Esophagus (tissue), 2 donors: ENCODE data around the gene FNIP1. TPM values are rescaled to one million over a fixed set of nuclear protein-coding genes. Genes with fewer than 3 reads are reported as not detected.

Source experiments
- H3K27ac ChIP-seq, 2 donors: one replicate each; pipeline ENCODE4 v1.5.1; 2013; ENCODE audit warnings: low read depth in 2 of 2, mild to moderate bottlenecking in 2 of 2, inconsistent platforms in 1 of 2, low read length in 1 of 2, moderate library complexity in 1 of 2
- H3K27me3 ChIP-seq, 2 donors: one replicate each; pipeline ENCODE4 v1.6.1; 2013; ENCODE audit warnings: low read length in 2 of 2, control low read depth in 1 of 2, mild to moderate bottlenecking in 1 of 2; ENCODE audit not compliant: insufficient read depth in 2 of 2, control insufficient read depth in 1 of 2
- H3K36me3 ChIP-seq, 2 donors: one replicate each; pipeline ENCODE4 v1.6.1; 2013; ENCODE audit warnings: low read length in 1 of 2; ENCODE audit not compliant: control insufficient read depth in 2 of 2, insufficient read depth in 2 of 2
- H3K4me1 ChIP-seq, 2 donors: one replicate each; pipeline ENCODE4 v1.6.1; 2013; ENCODE audit warnings: low read length in 1 of 2; ENCODE audit not compliant: control insufficient read depth in 2 of 2, insufficient read depth in 2 of 2
- H3K4me3 ChIP-seq, 2 donors: one replicate each; pipeline ENCODE4 v1.5.1; 2013; ENCODE audit warnings: low read length in 2 of 2, mild to moderate bottlenecking in 2 of 2, low read depth in 1 of 2, moderate library complexity in 1 of 2
- H3K9me3 ChIP-seq, 2 donors: one replicate each; pipeline ENCODE4 v1.6.1; 2013; ENCODE audit warnings: mild to moderate bottlenecking in 2 of 2, low read depth in 1 of 2, low read length in 1 of 2, moderate library complexity in 1 of 2; ENCODE audit not compliant: control insufficient read depth in 2 of 2, insufficient read depth in 1 of 2
- WGBS, 2 donors: extraction: QIAGEN DNeasy Blood & Tissue Kit; methylation state at CpG; one replicate each; pipeline ENCODE4 v1.1.7; 2013; 5-methylcytosine and 5-hydroxymethylcytosine counted together
- polyA plus RNA-seq, 2 donors: library from polyadenylated mRNA; stranded (reverse); fragments of 200-250 nt; gene quantifications; one replicate each; pipeline ENCODE4 v1.2.3, GENCODE V29; 2013
- donor health status: healthy with polysubstance abuse.
- donor health status: Bipolar disorder and iron deficiency.

The FNIP1 gene
- polyA plus RNA-seq, 2 donors = 2.4 to 2.5 TPM

DNA sequence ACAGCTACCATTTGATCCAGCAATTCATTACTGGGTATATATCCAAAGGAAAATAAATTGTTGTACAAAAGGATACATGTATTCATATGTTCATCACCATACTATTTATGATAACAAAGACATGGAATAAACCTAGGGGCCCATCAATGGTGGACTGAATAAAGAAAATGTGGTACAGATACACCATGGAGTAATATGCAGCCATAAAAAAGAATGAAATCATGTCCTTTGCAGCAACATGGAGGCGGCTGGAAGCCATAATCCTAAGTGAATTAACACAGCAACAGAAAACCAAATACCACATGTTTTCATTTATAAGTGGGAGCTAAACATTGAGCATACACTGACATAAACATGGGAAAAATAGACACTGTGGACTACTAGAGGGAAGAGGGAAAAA is 37.1 kb downstream of the FNIP1 start:
- Histone ChIP-seq H3K9me3 (peaks cover 0 to 3% of the 10 kb centered on the region in 2 donors), H3K36me3 (no peaks in the 10 kb centered on the region), H3K27me3 (no peaks in the 10 kb centered on the region), H3K4me3 (no peak overlapping the region), H3K27ac (no peak overlapping the region), H3K4me1 (no peaks in the 10 kb centered on the region)
- 95 to 97% methylated on average over 1 of the region's 1 CpG for WGBS, 2 donors

DNA sequence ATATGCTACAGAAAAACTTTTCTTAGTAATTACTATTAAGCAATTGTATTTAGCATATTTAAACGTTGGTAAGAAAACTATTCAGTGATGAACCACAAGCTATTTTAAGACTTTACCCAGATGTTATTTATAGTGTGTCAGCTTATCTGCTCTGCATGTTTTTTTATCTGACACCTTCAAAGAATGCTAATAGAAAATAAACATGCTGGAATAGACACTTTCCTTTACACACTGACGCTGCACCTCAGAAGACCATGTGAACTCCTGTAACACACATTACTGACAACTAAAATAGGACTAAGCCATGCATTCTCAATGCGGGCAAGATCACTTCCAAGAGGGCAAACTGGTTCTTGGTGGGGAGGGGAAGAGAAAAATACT is 38.3 kb downstream of the FNIP1 start:
- 43 to 50% methylated on average over 3 of the region's 3 CpGs for WGBS, 2 donors

DNA sequence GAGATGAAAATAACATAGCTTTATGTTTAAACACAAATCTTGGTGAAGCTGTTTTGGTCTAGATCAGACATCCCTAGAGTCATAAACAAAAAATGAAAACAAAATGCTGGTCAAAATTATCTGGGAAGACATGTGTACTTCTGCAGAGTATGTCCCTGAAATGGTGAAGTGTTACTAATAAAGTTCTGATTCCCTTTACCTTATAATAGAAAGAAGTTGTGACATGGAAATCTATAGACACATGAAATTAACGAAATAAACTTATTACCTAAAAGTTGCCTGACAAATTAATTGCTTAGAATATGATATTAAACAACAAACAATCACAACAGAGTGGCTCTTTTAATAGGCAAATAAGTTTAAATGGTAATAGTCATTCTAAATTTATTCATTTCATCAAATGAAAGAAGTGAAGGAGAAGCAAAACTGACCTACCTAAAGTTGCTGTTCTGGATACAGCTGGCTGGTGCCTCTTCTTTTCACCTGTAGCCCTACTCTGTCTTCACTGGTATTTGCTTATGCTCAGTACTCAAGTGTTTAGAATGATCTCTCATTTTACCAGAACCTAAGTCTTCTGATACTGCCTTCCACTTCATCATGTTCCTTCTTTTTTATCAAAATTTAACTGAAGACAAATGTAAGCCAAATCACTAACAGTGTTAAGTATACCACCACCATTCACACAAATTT is 38.8 kb downstream of the FNIP1 start:
- WGBS, 2 donors = 97 to 100% methylated on average over 1 of the region's 1 CpG

More for the DNA sequence above, 38.3 kb downstream of the FNIP1 start:
- H3K4me3 ChIP-seq = no peak overlapping the region
- H3K27me3 ChIP-seq = no peaks in the 10 kb centered on the region
- H3K27ac ChIP-seq = no peak overlapping the region
- H3K4me1 ChIP-seq = no peaks in the 10 kb centered on the region
- no peaks in the 10 kb centered on the region for H3K36me3 ChIP-seq
- H3K9me3 ChIP-seq = no peaks in the 10 kb centered on the region

DNA sequence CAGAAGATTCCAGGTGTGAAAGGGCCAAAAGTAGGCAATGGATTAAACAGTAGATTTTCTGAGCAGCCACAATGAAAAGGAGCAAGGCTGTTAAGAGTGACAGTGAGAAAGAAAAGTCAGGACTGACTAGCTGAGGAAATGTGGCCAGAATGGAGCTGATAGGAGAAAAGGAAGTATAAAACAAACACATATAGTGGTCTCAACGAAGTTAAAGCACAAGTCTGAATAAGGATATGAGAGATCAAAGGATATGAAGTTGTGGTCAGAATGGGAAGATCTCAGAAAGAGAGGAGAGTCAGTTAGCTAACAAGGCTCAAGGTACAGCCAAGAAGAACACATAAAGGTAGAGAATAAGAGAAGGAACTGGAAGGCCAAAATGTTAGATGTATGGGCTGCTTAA is 39.9 kb downstream of the FNIP1 start:
- Histone ChIP-seq H3K36me3 (no peaks in the 10 kb centered on the region), H3K9me3 (no peaks in the 10 kb centered on the region), H3K4me3 (no peak overlapping the region), H3K27ac (no peak overlapping the region), H3K27me3 (no peaks in the 10 kb centered on the region), H3K4me1 (no peaks in the 10 kb centered on the region)
- 19 to 54% methylated on average over 1 of the region's 1 CpG for whole genome bisulfite sequencing, 2 donors

More for the DNA sequence above, 38.8 kb downstream of the FNIP1 start:
- no peak overlapping the region for H3K4me3 ChIP-seq
- no peaks in the 10 kb centered on the region for H3K36me3 ChIP-seq
- no peaks in the 10 kb centered on the region for H3K4me1 ChIP-seq
- H3K9me3 ChIP-seq = no peaks in the 10 kb centered on the region
- no peaks in the 10 kb centered on the region for H3K27me3 ChIP-seq
- H3K27ac ChIP-seq = no peak overlapping the region

DNA sequence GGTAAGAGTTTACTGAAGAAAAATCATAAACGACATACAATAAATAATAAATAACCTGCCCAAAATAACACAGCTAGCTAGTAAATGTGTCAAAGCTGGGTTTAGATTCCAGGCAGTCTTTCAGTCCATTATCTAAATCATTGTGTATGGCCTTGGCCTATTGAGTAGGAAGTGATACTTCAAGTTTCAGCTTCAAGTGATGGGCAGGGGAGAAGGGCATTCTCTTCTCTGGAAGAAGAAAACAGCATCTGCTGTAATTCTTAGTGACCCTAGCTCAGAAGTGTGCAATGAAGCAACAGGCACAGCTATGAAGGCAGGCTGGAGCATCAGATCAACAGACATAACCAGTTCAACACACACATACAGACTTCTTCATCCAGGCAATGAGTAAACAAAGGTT is 42.5 kb downstream of the FNIP1 start:
- 69 to 96% methylated on average over 1 of the region's 1 CpG for WGBS, 2 donors
- H3K9me3 ChIP-seq = no peaks in the 10 kb centered on the region
- no peak overlapping the region for H3K4me3 ChIP-seq
- H3K36me3 ChIP-seq = no peaks in the 10 kb centered on the region
- no peak overlapping the region for H3K27ac ChIP-seq
- no peaks in the 10 kb centered on the region for H3K27me3 ChIP-seq
- H3K4me1 ChIP-seq = no peaks in the 10 kb centered on the region

DNA sequence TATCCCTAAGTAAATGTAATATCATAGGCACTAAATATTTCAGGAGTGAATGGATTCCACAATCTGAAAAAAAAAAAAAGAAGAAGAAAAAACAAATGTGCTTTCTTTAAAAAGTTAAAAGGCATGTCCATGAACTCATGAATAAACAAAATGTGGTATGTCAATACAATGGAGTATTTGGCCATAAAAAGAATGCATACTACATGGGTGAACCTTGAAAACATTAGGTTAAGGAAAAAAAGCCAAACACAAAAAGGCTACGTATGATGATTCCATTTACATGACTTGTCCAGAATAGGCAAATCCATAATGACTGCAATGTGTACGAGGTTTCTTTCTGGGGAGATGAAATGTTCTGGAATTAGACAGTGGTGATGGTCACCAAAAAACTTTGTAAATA is 45.3 kb downstream of the FNIP1 start:
- H3K4me3 ChIP-seq = no peak overlapping the region
- H3K9me3 ChIP-seq = no peaks in the 10 kb centered on the region
- no peaks in the 10 kb centered on the region for H3K36me3 ChIP-seq
- no peaks in the 10 kb centered on the region for H3K4me1 ChIP-seq
- no peak overlapping the region for H3K27ac ChIP-seq
- WGBS, 2 donors = 96 to 98% methylated on average over 2 of the region's 2 CpGs
- H3K27me3 ChIP-seq = no peaks in the 10 kb centered on the region

DNA sequence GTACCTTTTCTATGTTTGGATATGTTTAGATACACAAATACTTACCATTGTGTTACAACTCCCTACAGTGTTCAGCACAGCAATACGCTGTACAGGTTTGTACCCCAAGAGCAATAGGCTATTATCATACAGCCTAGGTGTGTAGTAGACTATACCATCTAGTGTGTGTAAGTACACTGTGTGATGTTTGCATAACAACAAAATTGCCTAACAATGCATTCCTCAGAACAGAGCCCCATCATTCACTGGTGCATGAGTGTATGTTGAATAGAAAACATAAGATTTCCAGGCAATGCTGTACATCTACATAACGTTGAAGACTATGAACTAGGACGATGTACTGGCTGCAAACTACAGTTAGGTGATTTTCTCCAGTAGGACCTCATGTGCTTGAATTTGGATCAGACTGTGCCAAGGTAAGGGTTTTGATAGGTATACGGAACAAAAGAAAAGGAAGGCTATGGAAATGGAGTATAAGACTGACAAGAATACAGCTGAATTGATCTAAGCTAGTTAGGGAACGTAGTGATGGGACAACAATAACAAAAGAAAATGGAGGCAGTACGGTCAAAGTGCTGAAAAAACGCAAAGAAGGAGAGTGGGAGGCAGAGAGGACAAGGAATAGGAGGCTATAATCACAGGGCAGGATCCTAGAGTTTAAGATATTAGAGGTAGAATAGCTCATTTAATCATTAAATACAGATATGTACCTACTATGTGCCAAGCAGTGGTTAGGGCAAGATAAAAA is 46.9 kb downstream of the FNIP1 start:
- no peak overlapping the region for H3K27ac ChIP-seq
- no peaks in the 10 kb centered on the region for H3K27me3 ChIP-seq
- no peaks in the 10 kb centered on the region for H3K36me3 ChIP-seq
- H3K4me1 ChIP-seq = no peaks in the 10 kb centered on the region
- 98 to 99% methylated on average over 7 of the region's 7 CpGs for WGBS, 2 donors
- no peak overlapping the region for H3K4me3 ChIP-seq
- H3K9me3 ChIP-seq = no peaks in the 10 kb centered on the region

DNA sequence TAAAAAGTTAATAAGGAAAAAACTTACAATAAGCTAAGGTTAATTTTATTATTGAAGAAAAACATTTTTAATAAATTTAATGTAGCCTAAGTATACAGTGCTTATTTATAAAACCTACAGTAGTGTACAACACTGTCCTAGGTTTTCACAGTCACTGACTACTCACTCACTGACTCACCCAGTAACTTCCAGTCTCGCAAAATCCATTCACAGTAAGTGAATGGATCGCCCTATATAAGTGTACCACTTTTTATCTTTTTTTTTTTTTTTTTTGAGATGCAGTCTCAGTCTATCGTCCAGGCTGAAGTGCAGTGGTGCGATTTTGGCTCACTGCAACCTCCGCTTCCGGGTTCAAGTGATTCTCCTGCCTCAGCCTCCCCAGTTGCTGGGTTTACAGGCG is 47.7 kb downstream of the FNIP1 start:
- Histone ChIP-seq H3K27me3 (no peaks in the 10 kb centered on the region), H3K9me3 (no peaks in the 10 kb centered on the region), H3K27ac (no peak overlapping the region), H3K36me3 (no peaks in the 10 kb centered on the region), H3K4me3 (no peak overlapping the region), H3K4me1 (no peaks in the 10 kb centered on the region)
- 94 to 96% methylated on average over 7 of the region's 7 CpGs for WGBS, 2 donors

DNA sequence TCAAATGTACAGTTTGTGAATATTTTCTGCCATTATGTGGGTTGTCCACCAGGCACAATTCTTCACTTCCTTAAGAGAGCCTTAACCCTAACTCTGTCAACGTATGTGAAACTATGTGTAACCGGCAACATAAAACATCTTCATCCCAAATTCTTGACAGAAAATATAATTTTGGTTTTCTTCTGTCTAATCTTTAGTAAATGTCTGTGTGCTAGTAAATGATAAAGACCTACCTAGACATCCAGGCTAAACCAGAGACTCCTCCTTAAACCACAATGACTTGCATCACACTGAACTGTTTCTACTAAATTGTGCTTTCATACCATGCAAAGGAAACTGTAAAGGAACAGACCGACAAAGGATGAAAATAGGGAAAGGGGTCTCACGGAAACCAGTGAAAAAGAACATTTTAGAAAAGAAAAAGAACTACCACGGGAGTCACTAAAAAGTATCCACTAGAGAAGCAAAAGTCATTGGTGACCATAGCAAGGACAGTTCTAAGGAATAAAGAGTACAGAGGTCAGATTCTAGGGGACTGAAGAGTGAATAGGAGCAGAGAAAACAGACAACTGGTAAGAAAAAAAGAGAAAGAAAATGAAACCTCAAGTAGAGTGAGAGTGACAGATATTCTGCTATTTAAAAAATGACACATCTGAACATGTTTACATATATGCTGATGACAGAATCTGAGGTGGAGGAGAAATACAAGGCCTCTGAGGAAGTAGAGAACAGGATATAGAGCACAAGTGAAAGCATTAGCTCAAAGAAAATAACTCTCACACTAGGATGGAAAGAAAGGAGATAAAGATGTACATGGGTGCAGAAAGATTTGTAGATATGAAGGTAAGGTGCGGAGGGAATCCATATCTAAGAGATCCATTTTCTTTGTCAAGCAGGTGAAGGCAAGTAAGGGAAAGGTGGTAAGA is 49.4 kb downstream of the FNIP1 start:
- WGBS, 2 donors = 88 to 90% methylated on average over 6 of the region's 6 CpGs
- Histone ChIP-seq H3K4me1 (no peaks in the 10 kb centered on the region), H3K27me3 (no peaks in the 10 kb centered on the region), H3K9me3 (no peaks in the 10 kb centered on the region), H3K27ac (no peak overlapping the region), H3K36me3 (no peaks in the 10 kb centered on the region), H3K4me3 (no peak overlapping the region)
